HEK293 (cell line): Measurements from ENCODE around the gene RSPH3.

ENCODE experiments used
- ELK4 ChIP-seq: IDR thresholded peaks from 2 replicates; pipeline ENCODE4 v1.6.1; 2011; ENCODE audit warnings: mild to moderate bottlenecking, low read depth, low read length, borderline replicate concordance
- GLIS1 ChIP-seq: fragments of 450-650 bp; formaldehyde crosslinking; IDR thresholded peaks from 2 replicates; pipeline ENCODE4 v1.5.1; 2016; ENCODE audit warnings: missing biosample characterization, missing genetic modification characterization
- KLF16 ChIP-seq: fragments of 450-650 bp; formaldehyde crosslinking; IDR thresholded peaks from 2 replicates; pipeline ENCODE4 v1.5.1; 2017; ENCODE audit warnings: missing biosample characterization, missing genetic modification characterization
- REPIN1 ChIP-seq: fragments of 450-650 bp; formaldehyde crosslinking; IDR thresholded peaks from 2 replicates; pipeline ENCODE4 v1.5.1; 2017; ENCODE audit warnings: missing biosample characterization, missing genetic modification characterization, low read depth
- SCRT2 ChIP-seq: fragments of 450-650 bp; formaldehyde crosslinking; IDR thresholded peaks from 2 replicates; pipeline ENCODE4 v1.5.1; 2016; ENCODE audit warnings: missing biosample characterization, missing genetic modification characterization
- SP7 ChIP-seq: fragments of 450-650 bp; formaldehyde crosslinking; IDR thresholded peaks from 2 replicates; pipeline ENCODE4 v1.5.1; 2016; ENCODE audit warnings: missing biosample characterization, missing genetic modification characterization
- TSHZ1 ChIP-seq: fragments of 450-650 bp; formaldehyde crosslinking; IDR thresholded peaks from 2 replicates; pipeline ENCODE4 v1.5.1; 2016; ENCODE audit warnings: missing biosample characterization, missing genetic modification characterization, borderline replicate concordance
- ZBTB1 ChIP-seq: fragments of 450-650 bp; formaldehyde crosslinking; IDR thresholded peaks from 2 replicates; pipeline ENCODE4 v1.5.1; 2016; ENCODE audit warnings: missing biosample characterization, missing genetic modification characterization
- ZBTB21 ChIP-seq: fragments of 450-650 bp; formaldehyde crosslinking; IDR thresholded peaks from 2 replicates; pipeline ENCODE4 v1.5.1; 2017; ENCODE audit warnings: missing biosample characterization, missing genetic modification characterization
- ZNF2 ChIP-seq: fragments of 450-650 bp; formaldehyde crosslinking; IDR thresholded peaks from 2 replicates; pipeline ENCODE4 v1.5.1; 2016; ENCODE audit warnings: missing biosample characterization, missing genetic modification characterization
- ZNF202 ChIP-seq: fragments of 450-650 bp; formaldehyde crosslinking; IDR thresholded peaks from 2 replicates; pipeline ENCODE4 v1.5.1; 2016; ENCODE audit warnings: missing biosample characterization, missing genetic modification characterization, borderline replicate concordance
- ZNF221 ChIP-seq: fragments of 450-650 bp; formaldehyde crosslinking; IDR thresholded peaks from 2 replicates; pipeline ENCODE4 v1.5.1; 2017; ENCODE audit warnings: missing biosample characterization, missing genetic modification characterization, borderline replicate concordance
- ZNF239 ChIP-seq: fragments of 450-650 bp; formaldehyde crosslinking; IDR thresholded peaks from 2 replicates; pipeline ENCODE4 v1.5.1; 2016; ENCODE audit warnings: missing biosample characterization, missing genetic modification characterization
- ZNF266 ChIP-seq: fragments of 450-650 bp; formaldehyde crosslinking; IDR thresholded peaks from 2 replicates; pipeline ENCODE4 v1.5.1; 2016; ENCODE audit warnings: missing biosample characterization, missing genetic modification characterization, low read depth
- ZNF302 ChIP-seq: fragments of 450-650 bp; formaldehyde crosslinking; IDR thresholded peaks from 2 replicates; pipeline ENCODE4 v1.5.1; 2016; ENCODE audit warnings: missing biosample characterization, missing genetic modification characterization, low read depth
- ZNF423 ChIP-seq: fragments of 450-650 bp; formaldehyde crosslinking; IDR thresholded peaks from 2 replicates; pipeline ENCODE4 v1.5.1; 2016; ENCODE audit warnings: missing biosample characterization, missing genetic modification characterization
- ZNF433 ChIP-seq: fragments of 450-650 bp; formaldehyde crosslinking; IDR thresholded peaks from 2 replicates; pipeline ENCODE4 v1.5.1; 2016; ENCODE audit warnings: missing biosample characterization, missing genetic modification characterization, low read depth
- ZNF530 ChIP-seq: fragments of 450-650 bp; formaldehyde crosslinking; IDR thresholded peaks from 2 replicates; pipeline ENCODE4 v1.5.1; 2016; ENCODE audit warnings: low read depth, missing biosample characterization, missing genetic modification characterization
- ZNF621 ChIP-seq: fragments of 450-650 bp; formaldehyde crosslinking; IDR thresholded peaks from 2 replicates; pipeline ENCODE4 v1.5.1; 2017; ENCODE audit warnings: missing biosample characterization, missing genetic modification characterization
- ZNF707 ChIP-seq: fragments of 450-650 bp; formaldehyde crosslinking; IDR thresholded peaks from 2 replicates; pipeline ENCODE4 v1.5.1; 2016; ENCODE audit warnings: missing biosample characterization, missing genetic modification characterization
- ZNF776 ChIP-seq: fragments of 450-650 bp; formaldehyde crosslinking; IDR thresholded peaks from 2 replicates; pipeline ENCODE4 v1.5.0; 2017; ENCODE audit warnings: missing biosample characterization, missing genetic modification characterization, borderline replicate concordance
- ZNF777 ChIP-seq: fragments of 450-650 bp; formaldehyde crosslinking; IDR thresholded peaks from 2 replicates; pipeline ENCODE4 v1.5.1; 2017; ENCODE audit warnings: missing biosample characterization, missing genetic modification characterization, borderline replicate concordance
- ZNF785 ChIP-seq: fragments of 450-650 bp; formaldehyde crosslinking; IDR thresholded peaks from 2 replicates; pipeline ENCODE4 v1.5.1; 2016; ENCODE audit warnings: missing biosample characterization, missing genetic modification characterization
- ZNF791 ChIP-seq: fragments of 450-650 bp; formaldehyde crosslinking; IDR thresholded peaks from 2 replicates; pipeline ENCODE4 v1.5.1; 2016; ENCODE audit warnings: missing biosample characterization, missing genetic modification characterization
- ZNF792 ChIP-seq: fragments of 450-650 bp; formaldehyde crosslinking; IDR thresholded peaks from 2 replicates; pipeline ENCODE4 v1.5.1; 2016; ENCODE audit warnings: missing biosample characterization, missing genetic modification characterization
- ZSCAN23 ChIP-seq: fragments of 450-650 bp; formaldehyde crosslinking; IDR thresholded peaks from 2 replicates; pipeline ENCODE4 v1.5.1; 2016; ENCODE audit warnings: missing biosample characterization, missing genetic modification characterization
- ZSCAN30 ChIP-seq: fragments of 450-650 bp; IDR thresholded peaks from 2 replicates; pipeline ENCODE4 v1.5.1; 2018; ENCODE audit warnings: missing biosample characterization, mild to moderate bottlenecking, missing genetic modification characterization, moderate library complexity
- ZXDB ChIP-seq: fragments of 450-650 bp; formaldehyde crosslinking; IDR thresholded peaks from 2 replicates; pipeline ENCODE4 v1.5.1; 2016; ENCODE audit warnings: missing biosample characterization, missing genetic modification characterization
- TF ChIP-seq, protein P1 (sequence below): fragments of 450-650 bp; formaldehyde crosslinking; IDR thresholded peaks from 2 replicates; pipeline ENCODE4 v1.5.1; 2016; ENCODE audit warnings: missing biosample characterization, missing genetic modification characterization, low read depth
- TF ChIP-seq, protein P2 (sequence below): fragments of 450-650 bp; formaldehyde crosslinking; optimal IDR thresholded peaks from 2 replicates; pipeline ENCODE3; 2016; ENCODE audit warnings: missing biosample characterization, mild to moderate bottlenecking, missing genetic modification characterization
- TF ChIP-seq, protein P3 (sequence below): fragments of 450-650 bp; formaldehyde crosslinking; IDR thresholded peaks from 2 replicates; pipeline ENCODE4 v1.5.1; 2016; ENCODE audit warnings: missing biosample characterization, missing genetic modification characterization

Gene RSPH3

GRCh38 chr6:158923805-158924498 is 76.0 kb downstream of the RSPH3 start (continued):
- no peak for TF ChIP-seq ELK4
- no peak for TF ChIP-seq ZNF302 (tag by site-specific recombination)
- TF ChIP-seq ZNF785, result no peak
- TF ChIP-seq KLF16 (tag by site-specific recombination), result no peak
- no peak for TF ChIP-seq REPIN1
- no peak for TF ChIP-seq ZNF530
- TF ChIP-seq ZNF777 (tag by site-specific recombination), result no peak
- TF ChIP-seq ZNF202, result no peak
- no peak for TF ChIP-seq ZNF266
- TF ChIP-seq GLIS1 (tag by site-specific recombination), result no peak
- no peak for TF ChIP-seq ZBTB21 (tag by site-specific recombination)
- no peak for TF ChIP-seq ZSCAN30 (tag by site-specific recombination)
- no peak for TF ChIP-seq ZNF776 (tag by site-specific recombination)
- TF ChIP-seq ZNF239, result no peak
- TF ChIP-seq, protein P1, sequence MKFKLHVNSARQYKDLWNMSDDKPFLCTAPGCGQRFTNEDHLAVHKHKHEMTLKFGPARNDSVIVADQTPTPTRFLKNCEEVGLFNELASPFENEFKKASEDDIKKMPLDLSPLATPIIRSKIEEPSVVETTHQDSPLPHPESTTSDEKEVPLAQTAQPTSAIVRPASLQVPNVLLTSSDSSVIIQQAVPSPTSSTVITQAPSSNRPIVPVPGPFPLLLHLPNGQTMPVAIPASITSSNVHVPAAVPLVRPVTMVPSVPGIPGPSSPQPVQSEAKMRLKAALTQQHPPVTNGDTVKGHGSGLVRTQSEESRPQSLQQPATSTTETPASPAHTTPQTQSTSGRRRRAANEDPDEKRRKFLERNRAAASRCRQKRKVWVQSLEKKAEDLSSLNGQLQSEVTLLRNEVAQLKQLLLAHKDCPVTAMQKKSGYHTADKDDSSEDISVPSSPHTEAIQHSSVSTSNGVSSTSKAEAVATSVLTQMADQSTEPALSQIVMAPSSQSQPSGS (tag by site-specific recombination), result no peak
- TF ChIP-seq ZNF707 (tag by site-specific recombination), result no peak
- no peak for TF ChIP-seq ZNF433 (tag by site-specific recombination)
- TF ChIP-seq ZNF423 (tag by site-specific recombination), result no peak
- TF ChIP-seq, protein P2, sequence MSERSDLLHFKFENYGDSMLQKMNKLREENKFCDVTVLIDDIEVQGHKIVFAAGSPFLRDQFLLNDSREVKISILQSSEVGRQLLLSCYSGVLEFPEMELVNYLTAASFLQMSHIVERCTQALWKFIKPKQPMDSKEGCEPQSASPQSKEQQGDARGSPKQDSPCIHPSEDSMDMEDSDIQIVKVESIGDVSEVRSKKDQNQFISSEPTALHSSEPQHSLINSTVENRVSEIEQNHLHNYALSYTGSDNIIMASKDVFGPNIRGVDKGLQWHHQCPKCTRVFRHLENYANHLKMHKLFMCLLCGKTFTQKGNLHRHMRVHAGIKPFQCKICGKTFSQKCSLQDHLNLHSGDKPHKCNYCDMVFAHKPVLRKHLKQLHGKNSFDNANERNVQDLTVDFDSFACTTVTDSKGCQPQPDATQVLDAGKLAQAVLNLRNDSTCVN (tag by site-specific recombination), result no peak
- TF ChIP-seq SP7 (tag by site-specific recombination), result peak; percentile 98
- TF ChIP-seq ZXDB (tag by site-specific recombination), result no peak
- TF ChIP-seq ZNF792 (tag by site-specific recombination), result no peak
- no peak for TF ChIP-seq ZNF221 (tag by site-specific recombination)
- TF ChIP-seq SCRT2, result no peak
- TF ChIP-seq ZSCAN23 (tag by site-specific recombination), result no peak
- TF ChIP-seq, protein P3, sequence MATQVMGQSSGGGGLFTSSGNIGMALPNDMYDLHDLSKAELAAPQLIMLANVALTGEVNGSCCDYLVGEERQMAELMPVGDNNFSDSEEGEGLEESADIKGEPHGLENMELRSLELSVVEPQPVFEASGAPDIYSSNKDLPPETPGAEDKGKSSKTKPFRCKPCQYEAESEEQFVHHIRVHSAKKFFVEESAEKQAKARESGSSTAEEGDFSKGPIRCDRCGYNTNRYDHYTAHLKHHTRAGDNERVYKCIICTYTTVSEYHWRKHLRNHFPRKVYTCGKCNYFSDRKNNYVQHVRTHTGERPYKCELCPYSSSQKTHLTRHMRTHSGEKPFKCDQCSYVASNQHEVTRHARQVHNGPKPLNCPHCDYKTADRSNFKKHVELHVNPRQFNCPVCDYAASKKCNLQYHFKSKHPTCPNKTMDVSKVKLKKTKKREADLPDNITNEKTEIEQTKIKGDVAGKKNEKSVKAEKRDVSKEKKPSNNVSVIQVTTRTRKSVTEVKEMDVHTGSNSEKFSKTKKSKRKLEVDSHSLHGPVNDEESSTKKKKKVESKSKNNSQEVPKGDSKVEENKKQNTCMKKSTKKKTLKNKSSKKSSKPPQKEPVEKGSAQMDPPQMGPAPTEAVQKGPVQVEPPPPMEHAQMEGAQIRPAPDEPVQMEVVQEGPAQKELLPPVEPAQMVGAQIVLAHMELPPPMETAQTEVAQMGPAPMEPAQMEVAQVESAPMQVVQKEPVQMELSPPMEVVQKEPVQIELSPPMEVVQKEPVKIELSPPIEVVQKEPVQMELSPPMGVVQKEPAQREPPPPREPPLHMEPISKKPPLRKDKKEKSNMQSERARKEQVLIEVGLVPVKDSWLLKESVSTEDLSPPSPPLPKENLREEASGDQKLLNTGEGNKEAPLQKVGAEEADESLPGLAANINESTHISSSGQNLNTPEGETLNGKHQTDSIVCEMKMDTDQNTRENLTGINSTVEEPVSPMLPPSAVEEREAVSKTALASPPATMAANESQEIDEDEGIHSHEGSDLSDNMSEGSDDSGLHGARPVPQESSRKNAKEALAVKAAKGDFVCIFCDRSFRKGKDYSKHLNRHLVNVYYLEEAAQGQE (tag by site-specific recombination), result no peak
- TF ChIP-seq ZBTB1, result no peak
- TF ChIP-seq ZNF791 (tag by site-specific recombination), result no peak
- TF ChIP-seq ZNF621 (tag by site-specific recombination), result no peak
- TF ChIP-seq ZNF2 (tag by site-specific recombination), result peak; percentile 31; the same call in 1 of the 2 replicates
- TF ChIP-seq TSHZ1 (tag by site-specific recombination), result no peak
